SK-N-SH (cell line): ENCODE data around the gene TCF19. TPM values are rescaled to one million over a fixed set of nuclear protein-coding genes. Genes with fewer than 3 reads are reported as not detected.

ENCODE experiments used
- CTCF ChIA-PET: fragments of 300-600, 350-600 bp; formaldehyde crosslinking; extraction: SDS; loops from one replicate; lab custom pipeline; 2021; lab: Yijun Ruan, JAX
- POLR2A ChIA-PET: fragments of 350-600 bp; sonication (Branson Sonifier 250); formaldehyde crosslinking; extraction: SDS; loops from one replicate; lab custom pipeline; 2020; ENCODE audit warnings: antibody characterized with exemption, inconsistent platforms; lab: Yijun Ruan, JAX
- DNase-seq: peaks from one replicate; pipeline ENCODE4 v3.0.0; 2012
- H2AFZ ChIP-seq: fragments of 200-600 bp; sonication (generic); 2 replicates; pipeline ENCODE4 v1.8.1; 2016; ENCODE audit warnings: antibody characterized with exemption, mild to moderate bottlenecking, low read depth
- H3F3A ChIP-seq: fragments of 200-600 bp; sonication (generic); replicated peaks from 2 replicates; pipeline ENCODE3; 2016; ENCODE audit warnings: antibody characterized with exemption, mild to moderate bottlenecking; ENCODE audit not compliant: insufficient read depth
- H3K27ac ChIP-seq, 2 experiments: fragments of 200-500 bp in 1 of 2; fragments of 200-600 bp in 1 of 2; sonication (Bioruptor generic) in 1 of 2; sonication (generic), shearing (Covaris generic) in 1 of 2; 2 replicates each; pipeline versions ENCODE4 v1.5.1 to v1.6.1; 2014 to 2016; ENCODE audit warnings: low read depth in 2 of 2, inconsistent platforms in 1 of 2, low read length in 1 of 2, mild to moderate bottlenecking in 1 of 2, mixed read lengths in 1 of 2
- H3K27me3 ChIP-seq: fragments of 200-600 bp; sonication (generic), shearing (Covaris generic); 2 replicates; pipeline ENCODE4 v1.6.1; 2016; ENCODE audit warnings: mixed run types; ENCODE audit not compliant: insufficient read depth
- H3K36me3 ChIP-seq, 2 experiments: fragments of 200-500 bp in 1 of 2; fragments of 200-600 bp in 1 of 2; sonication (Bioruptor generic) in 1 of 2; sonication (generic) in 1 of 2; replicated peaks in 1 of 2; 2 replicates each; pipeline versions ENCODE3 to v1.5.1; 2014 to 2016; ENCODE audit warnings: low read length in 1 of 2, mild to moderate bottlenecking in 1 of 2; ENCODE audit not compliant: insufficient read depth in 2 of 2, control insufficient read depth in 1 of 2
- H3K4me1 ChIP-seq, 2 experiments: fragments of 200-500 bp in 1 of 2; fragments of 200-600 bp in 1 of 2; sonication (Bioruptor generic) in 1 of 2; sonication (generic), shearing (Covaris generic) in 1 of 2; 2 replicates each; pipeline versions ENCODE4 v1.5.1 to v1.6.1; 2014 to 2016; ENCODE audit warnings: low read depth in 1 of 2, low read length in 1 of 2, mixed run types in 1 of 2; ENCODE audit not compliant: insufficient read depth in 2 of 2, control insufficient read depth in 1 of 2
- H3K4me2 ChIP-seq: fragments of 200-600 bp; sonication (generic), shearing (Covaris generic); 2 replicates; pipeline ENCODE4 v1.6.1; 2017; ENCODE audit warnings: mixed run types
- H3K4me3 ChIP-seq, 2 experiments: fragments of 200-500 bp in 1 of 2; fragments of 200-600 bp in 1 of 2; sonication (Bioruptor generic) in 1 of 2; sonication (generic), shearing (Covaris generic) in 1 of 2; 2 replicates each; pipeline versions ENCODE4 v1.5.1 to v1.8.1; 2014 to 2016; ENCODE audit warnings: low read depth in 2 of 2, inconsistent platforms in 1 of 2, low read length in 1 of 2, mild to moderate bottlenecking in 1 of 2, mixed read lengths in 1 of 2, moderate library complexity in 1 of 2
- H3K79me2 ChIP-seq: fragments of 200-600 bp; sonication (generic); 2 replicates; pipeline ENCODE4 v1.8.1; 2017; ENCODE audit warnings: mild to moderate bottlenecking; ENCODE audit not compliant: insufficient read depth
- H3K9ac ChIP-seq: fragments of 200-600 bp; sonication (generic); 2 replicates; pipeline ENCODE4 v1.6.1; 2017; ENCODE audit warnings: mixed run types
- H3K9me2 ChIP-seq: fragments of 200-600 bp; sonication (generic); 2 replicates; pipeline ENCODE4 v1.6.1; 2017; ENCODE audit warnings: mixed run types
- H3K9me3 ChIP-seq: fragments of 200-600 bp; sonication (generic); 2 replicates; pipeline ENCODE4 v1.6.1; 2017; ENCODE audit warnings: mixed run types, mild to moderate bottlenecking, moderate library complexity
- H4K20me1 ChIP-seq: fragments of 200-600 bp; sonication (generic); 2 replicates; pipeline ENCODE4 v1.6.1; 2017; ENCODE audit warnings: mild to moderate bottlenecking, mixed run types; ENCODE audit not compliant: insufficient read depth
- CHD2 ChIP-seq: fragments of 150-350 bp; IDR thresholded peaks from 2 replicates; pipeline ENCODE4 v1.6.1; 2018; ENCODE audit warnings: low read length; ENCODE audit not compliant: partially characterized antibody
- EP300 ChIP-seq, 2 experiments: IDR thresholded peaks; 2 replicates each; pipeline versions ENCODE4 v1.4.0 to v1.6.1; 2012; ENCODE audit warnings: borderline replicate concordance in 1 of 2, low read depth in 1 of 2, low read length in 1 of 2
- EZH2phosphoT487 ChIP-seq: fragments of 200-600 bp; sonication (generic); IDR thresholded peaks from 2 replicates; pipeline ENCODE4 v1.6.1; 2017; ENCODE audit warnings: low read depth, mixed run types, mild to moderate bottlenecking, antibody characterized with exemption, moderate library complexity, borderline replicate concordance
- FOXJ3 ChIP-seq: sonication (generic); formaldehyde crosslinking; IDR thresholded peaks from 2 replicates; pipeline ENCODE4 v1.5.1; 2020; ENCODE audit warnings: mild to moderate bottlenecking, missing genetic modification reagents
- FOXM1 ChIP-seq: IDR thresholded peaks from 2 replicates; pipeline ENCODE4 v1.4.0; 2012; ENCODE audit warnings: low read depth, mild to moderate bottlenecking
- GABPA ChIP-seq: IDR thresholded peaks from 2 replicates; pipeline ENCODE4 v1.4.0; 2012; ENCODE audit warnings: low read depth, mild to moderate bottlenecking
- GATA2 ChIP-seq: sonication (generic); formaldehyde crosslinking; IDR thresholded peaks from 2 replicates; pipeline ENCODE4 v1.5.0; 2020; ENCODE audit warnings: mild to moderate bottlenecking, missing genetic modification reagents
- IRF3 ChIP-seq: fragments of 150-350 bp; IDR thresholded peaks from 2 replicates; pipeline ENCODE4 v1.6.1; 2016; ENCODE audit warnings: mild to moderate bottlenecking, low read depth, low read length
- JUND ChIP-seq: IDR thresholded peaks from 2 replicates; pipeline ENCODE4 v1.4.0; 2012
- MEF2A ChIP-seq: IDR thresholded peaks from 2 replicates; pipeline ENCODE4 v1.4.0; 2012; ENCODE audit warnings: low read depth, borderline replicate concordance
- MXI1 ChIP-seq: IDR thresholded peaks from 2 replicates; pipeline ENCODE4 v1.6.1; 2012; ENCODE audit warnings: mild to moderate bottlenecking, low read depth, low read length, improper control_type of control experiment
- NFIC ChIP-seq: IDR thresholded peaks from 2 replicates; pipeline ENCODE4 v1.4.0; 2012; ENCODE audit warnings: borderline replicate concordance
- POLR2AphosphoS5 ChIP-seq: IDR thresholded peaks from 2 replicates; pipeline ENCODE4 v1.6.1; 2012; ENCODE audit warnings: low read depth, low read length
- RCOR1 ChIP-seq: fragments of 150-350 bp; IDR thresholded peaks from 2 replicates; pipeline ENCODE4 v1.6.1; 2017; ENCODE audit warnings: antibody characterized with exemption, low read length
- REST ChIP-seq: IDR thresholded peaks from 2 replicates; pipeline ENCODE4 v1.6.1; 2012; ENCODE audit warnings: mild to moderate bottlenecking, low read depth, low read length, moderate library complexity
- SMC3 ChIP-seq: IDR thresholded peaks from 2 replicates; pipeline ENCODE4 v1.6.1; 2012; ENCODE audit warnings: low read depth, low read length, improper control_type of control experiment
- TCF12 ChIP-seq: IDR thresholded peaks from 2 replicates; pipeline ENCODE4 v1.4.0; 2012
- USF1 ChIP-seq: IDR thresholded peaks from 2 replicates; pipeline ENCODE4 v1.4.0; 2012; ENCODE audit warnings: low read depth, borderline replicate concordance
- YY1 ChIP-seq: IDR thresholded peaks from 2 replicates; pipeline ENCODE4 v1.4.0; 2012; ENCODE audit warnings: low read depth, mild to moderate bottlenecking
- ZBTB33 ChIP-seq: IDR thresholded peaks from 2 replicates; pipeline ENCODE4 v1.4.0; 2012; ENCODE audit warnings: low read depth, borderline replicate concordance
- WGBS: methylation state at CpG from one replicate; pipeline ENCODE4 v1.1.6; 2017; ENCODE audit warnings: low lambda C conversion rate; 5-methylcytosine and 5-hydroxymethylcytosine counted together
- polyA plus RNA-seq, 3 experiments: library from polyadenylated mRNA; depleted of rRNA; stranded (reverse); fragments of >200 nt; gene quantifications; 2 replicates each; pipeline ENCODE4 v1.2.3, GENCODE V29; 2012

Gene TCF19
- polyA plus RNA-seq, 1 of the 3 experiments (the other 2 are of a cell fraction), result 9.3 TPM

- CTCF ChIA-PET, result interaction anchor here (2.3 kb wide), 1 partner anchor 21 kb away, joined by 10 read pairs; no protein-coding TSS in a partner anchor
- TF ChIP-seq TCF12 (no peak), IRF3 (no peak), MEF2A (no peak), RCOR1 (no peak), REST (no peak), YY1 (no peak), EZH2phosphoT487 (no peak), NFIC (no peak), JUND (no peak), EP300 (IDR thresholded peaks at IDR 0.05; ENCODE audit: borderline replicate concordance in 1 of 2, low read depth in 1 of 2, low read length in 1 of 2) (no peak), CHD2 (no peak), GABPA (no peak), MXI1 (no peak), FOXJ3 (CRISPR knock-in tag) (no peak), GATA2 (no peak), ZBTB33 (no peak), SMC3 (no peak), USF1 (no peak), FOXM1 (no peak), POLR2AphosphoS5 (no peak)
- TF ChIP-seq, all 33 proteins: peak for 0
- H3K4me2 ChIP-seq, result no peak overlapping the region
Observed at GRCh38 chr6:31170987-31171671, 12.7 kb downstream of the TCF19 start.

More at GRCh38 chr6:31170987-31171671, 12.7 kb downstream of the TCF19 start:
- Histone ChIP-seq H3K27ac (no peak overlapping the region), H3K9me2 (no peaks in the 10 kb centered on the region), H3K9ac (no peak overlapping the region), H3K9me3 (no peaks in the 10 kb centered on the region), H3K79me2 (no peaks in the 10 kb centered on the region), H3F3A (no peaks in the 10 kb centered on the region), H3K27me3 (no peaks in the 10 kb centered on the region), H3K4me3 (no peak overlapping the region), H4K20me1 (no peaks in the 10 kb centered on the region), H3K4me1 (no peaks in the 10 kb centered on the region), H2AFZ (no peak overlapping the region), H3K36me3 (no peaks in the 10 kb centered on the region)
- no peak for DNase-seq
- WGBS, result 87% methylated on average over 10 of the region's 10 CpGs
- POLR2A ChIA-PET, result no interaction called here
